Upper lobe of right lung (tissue), 1 donor: Measurements from ENCODE around the gene DGKI. TPM values are rescaled to one million over a fixed set of nuclear protein-coding genes. Genes with fewer than 3 reads are reported as not detected.

Experiments used
- ATAC-seq: fragments of 200-7000 bp; cut with Tn5 transposase; one replicate; pipeline ENCODE4 v1.9.1; 2020; ENCODE audit warnings: mild to moderate bottlenecking, moderate library complexity
- DNase-seq: peaks from one replicate; pipeline ENCODE4 v3.0.0-alpha.2; 2020
- H3K27ac ChIP-seq: fragments of 200-600 bp; one replicate; pipeline ENCODE4 v1.8.0; 2022
- H3K27me3 ChIP-seq: fragments of 200-600 bp; one replicate; pipeline ENCODE4 v1.8.0; 2022; ENCODE audit warnings: mild to moderate bottlenecking
- H3K36me3 ChIP-seq: fragments of 200-600 bp; one replicate; pipeline ENCODE4 v1.8.0; 2022
- H3K4me1 ChIP-seq: fragments of 200-600 bp; one replicate; pipeline ENCODE4 v1.8.0; 2022
- H3K4me3 ChIP-seq: fragments of 200-600 bp; one replicate; pipeline ENCODE4 v1.8.0; 2022; ENCODE audit warnings: mild to moderate bottlenecking
- H3K9me3 ChIP-seq: fragments of 200-600 bp; one replicate; pipeline ENCODE4 v1.8.0; 2022
- CTCF ChIP-seq: fragments of 200-600 bp; IDR thresholded peaks from one replicate; pipeline ENCODE4 v1.8.0; 2022; ENCODE audit warnings: antibody characterized with exemption
- intact Hi-C: fragments of 100-400 bp; cut with DNase I; formaldehyde crosslinking; loops from one replicate; pipeline ENCODE4 v1.11.0; 2022
- total RNA-seq: library from RNA; stranded (reverse); fragmentation: NEBNext Ultra II Directional; extraction: Animal tissue kit (Norgen Biotek cat#: 25700); gene quantifications from one replicate; pipeline ENCODE4 v1.2.1, GENCODE V29; 2021
- donor health status: DM: no; HTN: yes; CAD: no; lungs with severe emphysema.

DGKI gene
- total RNA-seq, 1 donor from 2014 or later: 0.67 TPM

GRCh38 chr7:137443616-137444015 is 403.2 kb downstream of the DGKI start:
- intact Hi-C loops: no loop called here
- H3K4me1 ChIP-seq: no peaks in the 10 kb centered on the region
- TF ChIP-seq CTCF: no peak

GRCh38 chr7:137441451-137441850 is 405.3 kb downstream of the DGKI start:
- Histone ChIP-seq H3K27ac (no peak overlapping the region), H3K36me3 (no peaks in the 10 kb centered on the region), H3K9me3 (no peaks in the 10 kb centered on the region), H3K27me3 (no peaks in the 10 kb centered on the region), H3K4me1 (no peaks in the 10 kb centered on the region), H3K4me3 (no peak overlapping the region)
- no peak for TF ChIP-seq CTCF
- DNase-seq (no peak), ATAC-seq (no peak)
- intact Hi-C loops: no loop called here

More at GRCh38 chr7:137443616-137444015, 403.2 kb downstream of the DGKI start:
- ATAC-seq: no peak
- Histone ChIP-seq H3K27me3 (no peaks in the 10 kb centered on the region), H3K36me3 (no peaks in the 10 kb centered on the region), H3K4me3 (no peak overlapping the region), H3K9me3 (no peaks in the 10 kb centered on the region), H3K27ac (no peak overlapping the region)
- DNase-seq: no peak

- H3K27me3 ChIP-seq: no peaks in the 10 kb centered on the region
- TF ChIP-seq CTCF: no peak
- DNase-seq: no peak
- intact Hi-C loops: no loop called here
- H3K4me1 ChIP-seq: no peaks in the 10 kb centered on the region
- H3K9me3 ChIP-seq: no peaks in the 10 kb centered on the region
- no peak for ATAC-seq
- no peak overlapping the region for H3K4me3 ChIP-seq
- no peak overlapping the region for H3K27ac ChIP-seq
- no peaks in the 10 kb centered on the region for H3K36me3 ChIP-seq
Measured at GRCh38 chr7:137439829-137440825, 406.6 kb downstream of the DGKI start.

- Histone ChIP-seq H3K4me3 (no peak overlapping the region), H3K27ac (no peak overlapping the region), H3K9me3 (no peaks in the 10 kb centered on the region), H3K4me1 (no peaks in the 10 kb centered on the region), H3K36me3 (no peaks in the 10 kb centered on the region), H3K27me3 (no peaks in the 10 kb centered on the region)
- intact Hi-C loops: no loop called here
- DNase-seq (no peak), ATAC-seq (no peak)
- TF ChIP-seq CTCF: no peak
Measured at GRCh38 chr7:137434946-137435345, 411.8 kb downstream of the DGKI start.

- ATAC-seq: no peak
- intact Hi-C loops: no loop called here
- no peak for TF ChIP-seq CTCF
- Histone ChIP-seq H3K4me1 (no peaks in the 10 kb centered on the region), H3K27me3 (no peaks in the 10 kb centered on the region), H3K9me3 (no peaks in the 10 kb centered on the region), H3K4me3 (no peak overlapping the region), H3K27ac (no peak overlapping the region), H3K36me3 (no peaks in the 10 kb centered on the region)
- DNase-seq: no peak
Measured at GRCh38 chr7:137434530-137434929, 412.2 kb downstream of the DGKI start.
